Measurements from ENCODE around the gene TARBP2.

TARBP2 gene

GRCh38 chr12:53515291-53515680, 14.2 kb downstream of the TARBP2 start:
- H3K4me3 ChIP-seq (ENCODE audit: low read depth, low read length), result no peak overlapping the region
- DNase-seq (ENCODE audit: low read depth), result no peak
- TF ChIP-seq, protein P1, sequence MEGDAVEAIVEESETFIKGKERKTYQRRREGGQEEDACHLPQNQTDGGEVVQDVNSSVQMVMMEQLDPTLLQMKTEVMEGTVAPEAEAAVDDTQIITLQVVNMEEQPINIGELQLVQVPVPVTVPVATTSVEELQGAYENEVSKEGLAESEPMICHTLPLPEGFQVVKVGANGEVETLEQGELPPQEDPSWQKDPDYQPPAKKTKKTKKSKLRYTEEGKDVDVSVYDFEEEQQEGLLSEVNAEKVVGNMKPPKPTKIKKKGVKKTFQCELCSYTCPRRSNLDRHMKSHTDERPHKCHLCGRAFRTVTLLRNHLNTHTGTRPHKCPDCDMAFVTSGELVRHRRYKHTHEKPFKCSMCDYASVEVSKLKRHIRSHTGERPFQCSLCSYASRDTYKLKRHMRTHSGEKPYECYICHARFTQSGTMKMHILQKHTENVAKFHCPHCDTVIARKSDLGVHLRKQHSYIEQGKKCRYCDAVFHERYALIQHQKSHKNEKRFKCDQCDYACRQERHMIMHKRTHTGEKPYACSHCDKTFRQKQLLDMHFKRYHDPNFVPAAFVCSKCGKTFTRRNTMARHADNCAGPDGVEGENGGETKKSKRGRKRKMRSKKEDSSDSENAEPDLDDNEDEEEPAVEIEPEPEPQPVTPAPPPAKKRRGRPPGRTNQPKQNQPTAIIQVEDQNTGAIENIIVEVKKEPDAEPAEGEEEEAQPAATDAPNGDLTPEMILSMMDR (conservative IDR thresholded peaks at IDR 0.05; ENCODE audit: low read depth, low read length), result no peak

DNA sequence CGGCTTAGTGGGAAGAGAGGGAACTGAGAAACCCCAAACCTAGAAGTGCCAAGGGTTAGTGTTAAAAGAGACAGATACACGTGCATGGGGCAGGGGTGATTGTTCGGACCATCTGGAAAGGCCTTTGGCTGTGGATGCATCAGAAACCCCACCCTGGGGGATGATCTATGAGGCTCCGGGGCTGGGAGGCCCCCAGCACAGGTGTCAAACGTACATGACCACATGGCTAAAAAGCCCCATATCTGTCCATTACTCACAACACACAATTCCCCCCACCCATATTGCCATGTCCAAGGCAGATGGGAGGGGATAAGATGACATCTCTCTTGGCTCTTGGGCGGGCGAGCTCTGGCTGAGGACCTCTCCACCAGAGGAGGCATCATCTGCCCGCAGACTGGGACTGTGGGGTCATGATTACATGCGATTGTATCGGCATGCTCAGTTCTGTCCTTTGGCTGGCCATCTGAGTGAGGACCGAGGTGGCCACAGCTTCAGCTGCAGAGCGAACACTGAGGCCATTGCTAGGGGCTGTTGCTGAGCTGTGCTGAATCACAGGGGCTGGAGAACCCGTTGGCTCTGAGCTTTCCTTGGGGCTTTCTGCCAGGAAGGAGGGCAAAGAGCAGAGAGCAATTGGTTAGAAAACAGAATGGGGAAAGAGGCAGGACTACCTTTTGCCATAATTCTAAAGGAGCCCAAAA, 15.8 kb downstream of the TARBP2 start:
- H3K4me3 ChIP-seq (ENCODE audit: low read depth, low read length), result no peak overlapping the region
- DNase-seq (ENCODE audit: low read depth), result no peak
- TF ChIP-seq, protein P1 (conservative IDR thresholded peaks at IDR 0.05; ENCODE audit: low read depth, low read length), result no peak

DNA sequence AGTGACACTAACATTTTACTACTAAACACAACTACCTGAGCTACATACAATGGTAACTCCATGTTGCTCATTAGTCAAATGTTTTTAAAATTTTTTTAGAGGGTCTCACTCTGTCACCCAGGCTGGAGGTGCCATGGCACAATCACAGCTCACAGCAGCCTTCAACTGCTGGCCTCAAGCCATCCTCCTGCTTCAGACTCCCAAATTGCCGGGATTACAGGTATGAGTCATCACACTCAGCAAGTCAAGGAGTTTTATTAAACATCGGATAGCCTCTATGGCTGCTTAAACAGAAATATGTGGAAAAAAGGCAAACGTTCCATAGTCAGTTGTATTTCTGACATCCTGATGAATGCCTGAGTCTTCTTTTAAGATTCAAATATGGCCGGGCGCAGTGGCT, 17.3 kb downstream of the TARBP2 start:
- TF ChIP-seq, protein P1 (conservative IDR thresholded peaks at IDR 0.05; ENCODE audit: low read depth, low read length), result no peak
- H3K4me3 ChIP-seq (ENCODE audit: low read depth, low read length), result no peak overlapping the region
- no peak for DNase-seq (ENCODE audit: low read depth)

DNA sequence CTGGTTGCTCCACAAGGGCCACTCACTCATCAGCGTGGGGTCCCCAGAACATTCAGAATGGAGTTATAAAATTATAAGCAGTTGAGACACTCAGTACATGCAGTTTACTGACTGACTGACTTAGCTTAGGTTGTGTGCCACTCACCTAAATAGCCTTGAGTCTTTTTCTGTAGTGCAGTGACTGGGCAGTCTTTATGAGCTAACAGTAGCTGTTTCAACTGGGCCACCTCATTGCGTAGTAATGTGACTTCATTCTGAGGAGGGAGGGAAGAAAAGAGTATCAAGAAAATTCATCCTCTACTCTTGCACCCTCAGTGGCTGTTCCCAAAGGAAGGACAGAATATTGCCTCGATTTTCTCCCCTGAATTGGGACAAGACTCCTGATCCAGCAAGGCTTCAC, 22.0 kb downstream of the TARBP2 start:
- no peak overlapping the region for H3K4me3 ChIP-seq (ENCODE audit: low read depth, low read length)
- no peak for DNase-seq (ENCODE audit: low read depth)
- TF ChIP-seq, protein P1 (conservative IDR thresholded peaks at IDR 0.05; ENCODE audit: low read depth, low read length), result no peak

- no peak for DNase-seq (ENCODE audit: low read depth)
- TF ChIP-seq, protein P1 (conservative IDR thresholded peaks at IDR 0.05; ENCODE audit: low read depth, low read length), result no peak
- H3K4me3 ChIP-seq (ENCODE audit: low read depth, low read length), result no peak overlapping the region
These were observed 23.4 kb downstream of the TARBP2 start for GRCh38 chr12:53524476-53524875.

DNA sequence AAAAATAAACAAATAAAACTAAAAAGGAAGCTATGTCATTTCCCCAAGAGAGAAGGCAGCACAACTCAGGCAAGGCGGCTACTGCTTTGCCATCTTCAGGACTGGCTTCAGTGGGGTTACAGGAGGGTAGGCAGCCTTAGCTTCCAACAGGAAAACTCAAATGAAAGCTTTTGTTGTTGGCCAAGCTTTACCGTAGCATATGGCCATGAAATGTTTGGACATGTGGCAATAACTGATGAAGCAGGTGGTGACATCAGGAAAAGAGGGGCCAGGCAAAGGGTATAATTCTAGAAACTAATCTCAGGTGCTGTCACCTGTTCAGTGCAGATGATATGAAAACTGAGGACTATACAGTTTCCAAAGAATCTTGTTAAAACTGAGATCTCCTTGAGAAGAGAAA, 29.0 kb downstream of the TARBP2 start:
- TF ChIP-seq, protein P1 (conservative IDR thresholded peaks at IDR 0.05; ENCODE audit: low read depth, low read length), result no peak
- H3K4me3 ChIP-seq (ENCODE audit: low read depth, low read length), result no peak overlapping the region
- DNase-seq (ENCODE audit: low read depth), result no peak

- TF ChIP-seq, protein P1 (conservative IDR thresholded peaks at IDR 0.05; ENCODE audit: low read depth, low read length), result no peak
- no peak overlapping the region for H3K4me3 ChIP-seq (ENCODE audit: low read depth, low read length)
- DNase-seq (ENCODE audit: low read depth), result peak; percentile 37
These were observed 29.8 kb downstream of the TARBP2 start for GRCh38 chr12:53530920-53531319.

Measured in choroid plexus epithelial cell (primary cell).